T-cell (primary cell): Measurements from ENCODE around the gene PSMC3. TPM values are rescaled to one million over a fixed set of nuclear protein-coding genes. Genes with fewer than 3 reads are reported as not detected.

Source experiments
- ATAC-seq, 4 experiments: fragments of 200-7000 bp in 3 of 4; fragments of 150-1000 bp in 1 of 4; cut with Tn5 transposase; replicated peaks in 1 of 4; 1 replicate in 3 of 4; 2 replicates in 1 of 4; pipeline ENCODE4 v1.10.0; 2021; ENCODE audit warnings: moderate library complexity in 3 of 4, mild to moderate bottlenecking in 2 of 4, moderate number of reproducible peaks in 1 of 4
- CTCF ChIA-PET, 2 donors: fragments of 300-600 bp; sonication (Branson Sonifier 250); formaldehyde crosslinking; loops; one replicate each; lab custom pipeline; 2022; ENCODE audit warnings: antibody characterized with exemption in 2 of 2; lab: Charles Lee
- POLR2A ChIA-PET, 2 donors: fragments of 300-600 bp; sonication (Branson Sonifier 250); formaldehyde crosslinking; loops; one replicate each; lab custom pipeline; 2022; ENCODE audit warnings: antibody characterized with exemption in 2 of 2; lab: Charles Lee
- DNase-seq, 35 experiments: peaks; one replicate each; pipeline versions ENCODE4 v3.0.0 to v3.0.0-alpha.2; 2013 to 2023
- H3K27ac ChIP-seq: one replicate; pipeline ENCODE4 v1.5.1; 2013; ENCODE audit warnings: low read length
- H3K27me3 ChIP-seq, 2 experiments: replicated peaks in 1 of 2; 1 replicate in 1 of 2; 2 replicates in 1 of 2; pipeline versions ENCODE4 v1.6.1 to v1.7.0; 2013; ENCODE audit warnings: low read length in 1 of 2, mixed read lengths in 1 of 2; ENCODE audit not compliant: control insufficient read depth in 2 of 2, insufficient read depth in 2 of 2; ENCODE audit errors: extremely low read depth in 1 of 2
- H3K36me3 ChIP-seq, 2 donors: 1 replicate in 1 of 2; 2 replicates in 1 of 2; pipeline versions ENCODE4 v1.6.1 to v1.7.0; 2013; ENCODE audit warnings: low read length in 1 of 2; ENCODE audit not compliant: control insufficient read depth in 2 of 2, insufficient read depth in 1 of 2; ENCODE audit errors: extremely low read depth in 1 of 2
- H3K4me1 ChIP-seq, 2 experiments: 1 replicate in 1 of 2; 2 replicates in 1 of 2; pipeline versions ENCODE4 v1.6.1 to v1.7.0; 2013; ENCODE audit warnings: low read length in 2 of 2, mixed read lengths in 1 of 2; ENCODE audit not compliant: insufficient read depth in 2 of 2, control insufficient read depth in 1 of 2; ENCODE audit errors: extremely low read depth in 1 of 2
- H3K4me3 ChIP-seq, 2 donors: 1 replicate in 1 of 2; 2 replicates in 1 of 2; pipeline versions ENCODE4 v1.5.1 to v1.7.0; 2013; ENCODE audit warnings: mild to moderate bottlenecking in 2 of 2, low read length in 1 of 2, moderate library complexity in 1 of 2; ENCODE audit not compliant: control insufficient read depth in 1 of 2; ENCODE audit errors: extremely low read depth in 1 of 2
- H3K9me3 ChIP-seq: 2 replicates; pipeline ENCODE4 v1.7.0; 2013
- H3K27ac Mint-ChIP-seq, 2 donors: one replicate each; pipeline ENCODE4 v1.8.0; 2020 to 2021; ENCODE audit warnings: mild to moderate bottlenecking in 2 of 2, mixed read lengths in 2 of 2
- H3K27me3 Mint-ChIP-seq, 2 donors: one replicate each; pipeline ENCODE4 v1.8.0; 2021 to 2022; ENCODE audit warnings: mixed read lengths in 2 of 2
- H3K36me3 Mint-ChIP-seq: one replicate; pipeline ENCODE4 v1.8.0; 2021; ENCODE audit warnings: mixed read lengths
- H3K4me1 Mint-ChIP-seq, 3 donors: one replicate each; pipeline ENCODE4 v1.8.0; 2020 to 2022; ENCODE audit warnings: mixed read lengths in 3 of 3, mild to moderate bottlenecking in 1 of 3
- H3K4me3 Mint-ChIP-seq, 3 donors: one replicate each; pipeline ENCODE4 v1.8.0; 2020 to 2022; ENCODE audit warnings: mild to moderate bottlenecking in 3 of 3, mixed read lengths in 3 of 3, moderate library complexity in 3 of 3
- H3K9me3 Mint-ChIP-seq, 3 donors: one replicate each; pipeline ENCODE4 v1.8.0; 2020 to 2022; ENCODE audit warnings: mixed read lengths in 3 of 3
- WGBS: methylation state at CpG from one replicate; pipeline ENCODE4 v1.1.5; 2013; ENCODE audit warnings: missing lambda C conversion rate; ENCODE audit not compliant: insufficient coverage; 5-methylcytosine and 5-hydroxymethylcytosine counted together
- total RNA-seq, 35 experiments: library from RNA in 6 of 35; stranded (reverse) in 6 of 35; fragments of 120-200 nt in 1 of 35; gene quantifications; one replicate each; pipeline versions ENCODE4 v1.2.1 to v1.2.4 and lab custom pipeline; 2013 to 2026

The PSMC3 gene
- total RNA-seq, 5 donors from 2014 or later (not counting 1 experiment from before 2014, with no cell fraction given), result 48.6 to 64.4 (median 55.0) TPM

DNA sequence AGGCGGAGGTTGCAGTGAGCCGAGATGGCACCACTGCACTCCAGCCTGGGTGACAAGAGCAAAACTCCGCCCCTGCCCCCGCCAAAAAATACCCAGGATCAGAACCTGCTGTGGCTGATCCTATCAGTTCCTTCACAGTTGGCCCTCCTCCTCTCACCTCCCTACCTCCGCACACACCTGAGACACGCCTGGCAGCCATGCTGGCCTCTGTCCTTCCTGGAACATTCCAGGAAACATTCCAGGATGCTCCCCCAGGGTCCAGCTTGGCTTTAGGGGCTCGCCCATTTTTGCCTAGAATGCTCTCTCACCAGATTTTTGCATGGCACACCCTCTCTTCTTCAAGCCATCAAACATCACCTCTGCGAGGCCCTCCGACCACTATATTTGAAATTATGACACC lies 20.6 kb upstream of the PSMC3 start:
- Histone ChIP-seq H3K9me3 (no peaks in the 10 kb centered on the region), H3K36me3 (no peaks in the 10 kb centered on the region), H3K27ac (no peak overlapping the region), H3K4me1 (peaks cover 0 to 3% of the 10 kb centered on the region in 2 experiments), H3K27me3 (no peaks in the 10 kb centered on the region), H3K4me3 (no peak overlapping the region)
- Mint-ChIP-seq H3K27me3 (no peaks in the 10 kb centered on the region), H3K27ac (no peak overlapping the region), H3K4me1 (no peaks in the 10 kb centered on the region), H3K4me3 (no peak overlapping the region), H3K9me3 (no peaks in the 10 kb centered on the region), H3K36me3 (no peaks in the 10 kb centered on the region)
- DNase-seq (no peak), ATAC-seq (no peak)
- CTCF ChIA-PET, result no interaction called here
- 85% methylated on average over 9 of the region's 9 CpGs for WGBS
- POLR2A ChIA-PET, result interaction anchor here in 1 of 2 donors (0.6 kb wide), 1 partner anchor 349 kb away, joined by 7 read pairs; no protein-coding TSS in a partner anchor

DNA sequence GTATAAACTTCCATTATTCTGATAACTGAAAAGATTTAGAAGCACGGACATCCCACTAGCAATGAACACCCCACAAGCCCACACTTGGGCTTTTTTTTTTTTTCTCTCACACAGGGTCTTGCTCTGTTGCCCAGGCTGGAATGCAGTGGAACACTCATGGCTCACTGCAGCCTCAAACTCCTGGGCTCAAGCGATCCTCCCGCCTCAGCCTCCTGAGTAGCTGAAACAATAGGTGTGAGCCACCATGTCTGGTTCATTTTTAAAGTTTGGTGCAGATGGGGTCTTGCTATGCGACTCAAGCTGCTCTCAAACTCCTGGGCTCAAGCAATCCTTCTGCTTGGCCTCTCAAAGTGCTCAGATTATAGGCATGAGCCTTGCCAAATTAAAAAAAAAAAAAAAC lies 19.6 kb upstream of the PSMC3 start:
- DNase-seq (no peak), ATAC-seq (no peak)
- H3K4me1 ChIP-seq, result peaks cover 0 to 3% of the 10 kb centered on the region in 2 experiments
- CTCF ChIA-PET, result interaction anchor here in 1 of 2 donors (0.7 kb wide), 1 partner anchor 10 kb away, joined by 3 read pairs; no protein-coding TSS in a partner anchor
- WGBS, result 96% methylated on average over 4 of the region's 4 CpGs
- Mint-ChIP-seq H3K9me3 (no peaks in the 10 kb centered on the region), H3K36me3 (no peaks in the 10 kb centered on the region), H3K4me3 (no peak overlapping the region), H3K4me1 (no peaks in the 10 kb centered on the region), H3K27me3 (no peaks in the 10 kb centered on the region), H3K27ac (no peak overlapping the region)
- H3K27ac ChIP-seq, result no peak overlapping the region
- no peaks in the 10 kb centered on the region for H3K36me3 ChIP-seq
- no peaks in the 10 kb centered on the region for H3K27me3 ChIP-seq
- no peak overlapping the region for H3K4me3 ChIP-seq
- POLR2A ChIA-PET, result interaction anchor here in 1 of 2 donors (0.7 kb wide), 1 partner anchor 150 kb away, joined by 3 read pairs; no protein-coding TSS in a partner anchor
- no peaks in the 10 kb centered on the region for H3K9me3 ChIP-seq

DNA sequence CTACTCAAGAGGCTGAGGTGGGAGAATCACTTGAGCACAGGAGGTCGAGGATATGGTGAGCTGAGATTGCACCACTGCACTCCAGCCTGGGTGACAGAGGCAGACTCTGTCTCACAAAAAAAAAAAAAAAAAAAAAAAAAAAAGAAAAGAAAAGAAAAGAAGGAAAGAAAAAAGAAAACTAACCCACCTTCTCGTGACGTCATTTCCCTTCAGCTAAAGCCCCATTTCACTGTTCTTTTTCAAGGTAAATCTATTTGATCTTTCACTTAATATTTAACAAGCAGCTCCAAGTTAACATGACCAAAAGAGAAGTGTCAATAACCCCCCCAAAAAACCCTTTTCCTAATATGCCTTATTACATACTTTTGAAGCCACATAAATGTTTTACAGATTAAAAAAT lies 17.6 kb upstream of the PSMC3 start:
- H3K4me3 Mint-ChIP-seq, result no peak overlapping the region
- Histone ChIP-seq H3K4me1 (peaks cover 0 to 3% of the 10 kb centered on the region in 2 experiments), H3K27ac (no peak overlapping the region), H3K36me3 (no peaks in the 10 kb centered on the region), H3K4me3 (no peak overlapping the region), H3K27me3 (no peaks in the 10 kb centered on the region), H3K9me3 (no peaks in the 10 kb centered on the region)
- H3K4me1 Mint-ChIP-seq, result no peaks in the 10 kb centered on the region
- H3K36me3 Mint-ChIP-seq, result no peaks in the 10 kb centered on the region
- H3K9me3 Mint-ChIP-seq, result no peaks in the 10 kb centered on the region
- no peak for ATAC-seq
- no peak overlapping the region for H3K27ac Mint-ChIP-seq
- no peak for DNase-seq
- ChIA-PET CTCF (interaction anchor here in 1 of 2 donors (1.1 kb wide), 1 partner anchor 11 kb away, joined by 3 read pairs; no protein-coding TSS in a partner anchor), POLR2A (interaction anchor here in 1 of 2 donors (0.7 kb wide), 1 partner anchor 27 kb away, joined by 5 read pairs; no protein-coding TSS in a partner anchor)
- H3K27me3 Mint-ChIP-seq, result no peaks in the 10 kb centered on the region
- 63% methylated on average over 2 of the region's 3 CpGs for WGBS

GRCh38 chr11:47443028-47443700 lies 16.9 kb upstream of the PSMC3 start:
- peaks cover 0 to 3% of the 10 kb centered on the region in 2 experiments for H3K4me1 ChIP-seq
- Mint-ChIP-seq H3K4me1 (no peaks in the 10 kb centered on the region), H3K27me3 (no peaks in the 10 kb centered on the region), H3K36me3 (no peaks in the 10 kb centered on the region), H3K4me3 (no peak overlapping the region), H3K9me3 (no peaks in the 10 kb centered on the region), H3K27ac (no peak overlapping the region)
- H3K4me3 ChIP-seq, result no peak overlapping the region
- no peak overlapping the region for H3K27ac ChIP-seq
- CTCF ChIA-PET, result interaction anchor here in 1 of 2 donors (1.1 kb wide), 1 partner anchor 11 kb away, joined by 3 read pairs; no protein-coding TSS in a partner anchor
- 91% methylated on average over 9 of the region's 12 CpGs for WGBS
- no peaks in the 10 kb centered on the region for H3K36me3 ChIP-seq
- POLR2A ChIA-PET, result interaction anchor here in 1 of 2 donors (1.1 kb wide), 1 partner anchor 17 kb away, joined by 3 read pairs; the partner anchor contains the start of gene PSMC3
- H3K9me3 ChIP-seq, result no peaks in the 10 kb centered on the region
- ATAC-seq, result peak in 2 of 4 experiments; percentile 40 to 51
- DNase-seq, result no peak
- H3K27me3 ChIP-seq, result no peaks in the 10 kb centered on the region

DNA sequence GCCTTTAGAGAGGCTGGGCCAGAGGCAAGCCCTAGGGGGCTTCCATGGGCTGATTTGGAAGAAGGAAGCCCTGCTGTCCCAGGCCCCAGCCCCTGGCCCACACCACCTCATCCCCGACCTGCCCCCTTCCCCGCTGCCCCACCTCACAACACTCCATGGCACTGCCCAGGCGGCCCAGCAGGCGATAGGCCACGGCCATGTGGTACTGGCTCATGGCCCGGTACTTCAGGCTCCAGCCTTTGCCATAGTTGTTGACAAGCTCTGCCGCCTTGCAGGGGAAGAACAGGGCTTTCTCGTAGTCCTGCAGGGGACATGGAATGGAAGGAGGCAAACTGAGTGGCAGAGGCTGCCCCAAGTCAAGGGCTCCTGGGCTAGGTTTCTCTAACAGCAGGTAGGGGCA lies 16.3 kb upstream of the PSMC3 start:
- H3K9me3 ChIP-seq, result no peaks in the 10 kb centered on the region
- H3K36me3 Mint-ChIP-seq, result no peaks in the 10 kb centered on the region
- H3K4me1 Mint-ChIP-seq, result no peaks in the 10 kb centered on the region
- H3K36me3 ChIP-seq, result no peaks in the 10 kb centered on the region
- ATAC-seq, result no peak
- H3K4me3 ChIP-seq, result no peak overlapping the region
- no peaks in the 10 kb centered on the region for H3K9me3 Mint-ChIP-seq
- H3K27ac Mint-ChIP-seq, result no peak overlapping the region
- POLR2A ChIA-PET, result interaction anchor here in 1 of 2 donors (0.6 to 1.1 kb wide), 2 partner anchors 10 to 16 kb away, joined by 3 read pairs; partner anchors contain the start of gene PSMC3
- peaks cover 0 to 3% of the 10 kb centered on the region in 2 experiments for H3K4me1 ChIP-seq
- no peak overlapping the region for H3K27ac ChIP-seq
- no peaks in the 10 kb centered on the region for H3K27me3 ChIP-seq
- no peaks in the 10 kb centered on the region for H3K27me3 Mint-ChIP-seq
- H3K4me3 Mint-ChIP-seq, result no peak overlapping the region
- no peak for DNase-seq
- CTCF ChIA-PET, result no interaction called here
- WGBS, result 100% methylated on average over 5 of the region's 8 CpGs

GRCh38 chr11:47441421-47441820 lies 15.2 kb upstream of the PSMC3 start:
- CTCF ChIA-PET, result no interaction called here
- no peaks in the 10 kb centered on the region for H3K4me1 Mint-ChIP-seq
- 93% methylated on average over 4 of the region's 12 CpGs for WGBS

More at GRCh38 chr11:47441421-47441820, 15.2 kb upstream of the PSMC3 start:
- no peaks in the 10 kb centered on the region for H3K27me3 ChIP-seq
- H3K4me3 ChIP-seq, result no peak overlapping the region
- DNase-seq (no peak), ATAC-seq (no peak)
- Mint-ChIP-seq H3K9me3 (no peaks in the 10 kb centered on the region), H3K27ac (no peak overlapping the region), H3K27me3 (no peaks in the 10 kb centered on the region), H3K36me3 (no peaks in the 10 kb centered on the region), H3K4me3 (no peak overlapping the region)
- no peaks in the 10 kb centered on the region for H3K36me3 ChIP-seq
- peaks cover 0 to 3% of the 10 kb centered on the region in 2 experiments for H3K4me1 ChIP-seq
- H3K27ac ChIP-seq, result no peak overlapping the region
- POLR2A ChIA-PET, result no interaction called here
- H3K9me3 ChIP-seq, result no peaks in the 10 kb centered on the region
